ENCODE data around the gene LRFN2.

- TF ChIP-seq POLR2A (IDR thresholded peaks at IDR 0.05): no peak
- TF ChIP-seq, protein P1, sequence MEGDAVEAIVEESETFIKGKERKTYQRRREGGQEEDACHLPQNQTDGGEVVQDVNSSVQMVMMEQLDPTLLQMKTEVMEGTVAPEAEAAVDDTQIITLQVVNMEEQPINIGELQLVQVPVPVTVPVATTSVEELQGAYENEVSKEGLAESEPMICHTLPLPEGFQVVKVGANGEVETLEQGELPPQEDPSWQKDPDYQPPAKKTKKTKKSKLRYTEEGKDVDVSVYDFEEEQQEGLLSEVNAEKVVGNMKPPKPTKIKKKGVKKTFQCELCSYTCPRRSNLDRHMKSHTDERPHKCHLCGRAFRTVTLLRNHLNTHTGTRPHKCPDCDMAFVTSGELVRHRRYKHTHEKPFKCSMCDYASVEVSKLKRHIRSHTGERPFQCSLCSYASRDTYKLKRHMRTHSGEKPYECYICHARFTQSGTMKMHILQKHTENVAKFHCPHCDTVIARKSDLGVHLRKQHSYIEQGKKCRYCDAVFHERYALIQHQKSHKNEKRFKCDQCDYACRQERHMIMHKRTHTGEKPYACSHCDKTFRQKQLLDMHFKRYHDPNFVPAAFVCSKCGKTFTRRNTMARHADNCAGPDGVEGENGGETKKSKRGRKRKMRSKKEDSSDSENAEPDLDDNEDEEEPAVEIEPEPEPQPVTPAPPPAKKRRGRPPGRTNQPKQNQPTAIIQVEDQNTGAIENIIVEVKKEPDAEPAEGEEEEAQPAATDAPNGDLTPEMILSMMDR (IDR thresholded peaks at IDR 0.05): no peak
These were observed 199.9 kb downstream of the LRFN2 start for GRCh38 chr6:40387127-40387870.
